ENCODE measurements around the gene TEDC1.
"Not testable (repeated sequence)": the region's sequence is repeated elsewhere in the genome, so short reads cannot be mapped to it uniquely, and the experiment has no call there.

The TEDC1 gene

DNA sequence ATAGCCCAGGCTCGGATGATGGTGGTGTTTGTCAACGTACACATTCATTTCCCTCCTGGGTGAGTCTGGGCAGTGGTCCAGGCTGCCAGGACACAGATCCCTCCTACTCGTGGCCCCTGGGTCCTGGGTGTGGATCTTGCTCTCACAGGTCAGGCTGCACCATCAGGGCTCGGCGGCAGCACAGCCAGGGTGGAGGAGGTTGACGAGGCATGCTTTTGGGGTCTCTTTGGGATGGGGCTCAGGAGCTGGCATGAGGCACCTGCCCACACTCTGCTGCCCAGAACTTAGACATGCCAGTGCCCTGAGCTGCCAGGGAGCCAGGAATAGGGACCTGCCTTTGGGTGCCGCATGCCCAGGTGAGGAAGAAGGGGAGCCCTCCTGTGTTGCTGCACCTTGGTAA is 45.0 kb downstream of the TEDC1 start:
- DNase-seq (ENCODE audit: low read depth in 2 of 3, low spot score in 1 of 3): no peak

- no peak for DNase-seq (ENCODE audit: low read depth in 2 of 3, low spot score in 1 of 3)
These were observed 45.9 kb downstream of the TEDC1 start for GRCh38 chr14:105536691-105537579.

- DNase-seq (ENCODE audit: low read depth in 2 of 3, low spot score in 1 of 3): peak in 2 of 3 donors; percentile 62 to 74
These were observed 46.8 kb downstream of the TEDC1 start for GRCh38 chr14:105537580-105538474.

DNA sequence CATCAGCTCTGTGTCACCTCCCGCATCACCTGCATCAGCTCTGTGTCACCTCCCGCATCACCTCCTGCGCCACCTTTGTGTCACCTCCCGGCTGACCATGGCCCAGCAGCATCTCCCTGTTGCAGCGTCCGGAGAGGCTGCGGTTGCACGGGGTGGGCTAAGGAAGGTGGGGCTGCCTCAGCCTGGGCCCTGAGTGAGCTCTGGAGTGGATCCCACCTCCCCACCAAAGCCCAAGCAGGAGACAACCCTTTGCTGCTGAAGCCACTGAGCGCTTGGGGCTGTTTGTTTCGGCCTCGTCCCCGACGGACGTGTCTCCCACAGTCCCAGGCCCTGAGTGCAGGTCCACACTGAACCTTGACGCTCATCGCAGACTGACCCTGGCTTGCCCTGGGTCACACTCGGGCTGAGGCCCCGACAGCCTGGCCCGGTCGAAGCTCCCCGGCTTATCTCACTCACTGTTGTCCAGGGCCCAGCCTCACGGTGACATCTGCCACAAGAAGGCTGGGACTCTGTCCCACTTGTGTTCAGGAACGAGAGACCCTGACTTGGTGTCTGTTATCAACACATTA is 47.5 kb downstream of the TEDC1 start:
- DNase-seq (ENCODE audit: low read depth in 2 of 3, low spot score in 1 of 3): no peak

GRCh38 chr14:105540811-105541210 is 49.8 kb downstream of the TEDC1 start:
- no peak for DNase-seq (ENCODE audit: low read depth in 2 of 3, low spot score in 1 of 3)

DNA sequence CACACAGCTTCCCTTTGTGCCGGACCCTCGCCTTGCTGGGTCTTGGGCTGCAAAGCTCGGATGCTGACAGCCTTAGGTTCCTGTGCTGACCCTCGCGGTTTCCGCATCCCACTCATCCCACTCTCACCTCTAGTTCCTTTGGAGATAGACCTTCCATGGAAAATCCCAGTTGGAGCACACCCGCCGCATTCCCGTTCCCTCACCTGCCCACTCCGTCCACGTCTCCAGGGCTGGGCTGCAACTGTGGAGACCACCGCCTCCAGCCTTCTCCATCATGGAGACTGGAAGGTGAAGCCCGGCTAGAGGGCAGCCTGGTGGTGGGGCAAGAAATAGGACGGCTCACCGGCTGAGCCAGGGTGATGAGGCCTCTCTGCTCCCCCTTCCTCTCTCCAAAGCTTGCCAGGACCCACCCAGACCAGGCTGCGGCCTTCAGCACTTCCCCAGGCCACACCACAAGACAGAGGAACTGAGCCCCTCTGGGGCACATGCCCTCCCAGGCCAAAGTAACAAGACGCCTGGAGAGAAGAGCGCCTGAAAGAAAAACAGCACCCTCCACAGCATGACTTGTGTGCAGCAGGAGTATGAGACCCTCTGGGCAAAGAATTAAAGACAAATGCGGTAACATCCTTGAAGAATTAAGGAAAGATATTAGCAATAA is 50.3 kb downstream of the TEDC1 start:
- no peak for DNase-seq (ENCODE audit: low read depth in 2 of 3, low spot score in 1 of 3)

DNA sequence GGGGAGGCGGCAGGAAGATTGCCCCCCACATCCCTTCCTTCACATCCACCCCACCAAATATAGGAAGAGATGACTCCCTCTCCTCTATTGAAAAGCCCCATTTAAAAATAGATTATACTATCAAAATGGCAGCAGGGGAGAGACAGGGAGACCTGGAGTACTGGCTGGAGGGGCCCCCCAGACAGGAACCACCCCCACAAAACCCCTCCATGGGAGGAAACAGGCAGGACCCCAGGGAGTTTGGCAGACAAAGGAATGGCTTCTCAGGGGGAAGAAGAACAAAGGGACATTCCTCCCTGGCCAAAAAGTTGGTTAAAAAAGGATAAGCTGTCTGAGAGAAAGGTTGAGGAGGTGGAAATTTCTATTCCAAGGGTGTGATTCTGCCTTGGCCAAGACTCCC is 54.6 kb downstream of the TEDC1 start:
- DNase-seq (ENCODE audit: low read depth in 2 of 3, low spot score in 1 of 3): not testable (repeated sequence)

GRCh38 chr14:105546410-105546809 is 55.4 kb downstream of the TEDC1 start:
- DNase-seq (ENCODE audit: low read depth in 2 of 3, low spot score in 1 of 3): not testable (repeated sequence)

GRCh38 chr14:105547072-105547471 is 56.0 kb downstream of the TEDC1 start:
- not testable (repeated sequence) for DNase-seq (ENCODE audit: low read depth in 2 of 3, low spot score in 1 of 3)

DNA sequence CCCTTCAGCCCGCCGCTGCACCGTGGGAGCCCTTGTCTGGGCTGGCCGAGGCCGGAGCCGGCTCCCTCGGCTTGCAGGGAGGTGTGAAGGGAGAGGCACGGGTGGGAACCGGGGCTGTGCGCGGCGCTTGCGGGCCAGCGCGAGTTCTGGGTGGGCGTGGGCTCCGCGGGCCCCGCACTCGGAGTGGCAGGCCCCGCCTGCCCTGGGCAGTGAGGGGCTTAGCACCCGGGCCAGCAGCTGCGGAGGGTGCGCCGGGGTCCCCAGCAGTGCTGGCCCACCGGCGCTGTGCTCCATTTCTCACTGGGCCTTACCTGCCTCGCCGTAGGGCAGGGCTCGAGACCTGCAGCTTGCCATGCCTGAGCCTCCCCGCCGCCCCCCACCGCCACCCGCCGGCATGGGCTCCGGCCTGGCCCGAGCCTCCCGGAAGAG is 56.7 kb downstream of the TEDC1 start:
- no peak for DNase-seq (ENCODE audit: low read depth in 2 of 3, low spot score in 1 of 3)

All from stimulated activated CD4-positive, alpha-beta T cell treated with anti-CD3 and anti-CD28 coated beads, Interleukin-12 subunit alpha, Interleukin-12 subunit beta, amount 100 ng/mL, for 48 hours (primary cell).